K562 (cell line): ENCODE data around the gene DHX8. TPM values are rescaled to one million over a fixed set of nuclear protein-coding genes. Genes with fewer than 3 reads are reported as not detected.

Experiments
- DPF2 ChIP-seq: fragments of 450-650 bp; IDR thresholded peaks from 2 replicates; pipeline ENCODE4 v1.6.1; 2016
- E2F4 ChIP-seq: sonication (generic); formaldehyde crosslinking; IDR thresholded peaks from 2 replicates; pipeline ENCODE4 v1.8.0; 2022; ENCODE audit warnings: mild to moderate bottlenecking, low read depth, missing genetic modification reagents
- MTA2 ChIP-seq: fragments of 450-650 bp; IDR thresholded peaks from 2 replicates; pipeline ENCODE4 v1.6.1; 2016; ENCODE audit warnings: low read depth
- NR2C1 ChIP-seq, 2 experiments: fragments of 450-650 bp; IDR thresholded peaks; 2 replicates each; pipeline ENCODE4 v1.6.1; 2017; ENCODE audit warnings: mild to moderate bottlenecking in 2 of 2, antibody characterized with exemption in 1 of 2, inconsistent platforms in 1 of 2, missing compliant biosample characterization in 1 of 2, missing genetic modification characterization in 1 of 2
- POLR2AphosphoS5 ChIP-seq: IDR thresholded peaks from 2 replicates; pipeline ENCODE4 v1.6.1; 2011; ENCODE audit warnings: mild to moderate bottlenecking, low read depth, low read length, moderate library complexity; ENCODE audit not compliant: control insufficient read depth, insufficient read depth
- SETDB1 ChIP-seq: IDR thresholded peaks from one replicate; pipeline ENCODE4 v1.6.1; 2012; ENCODE audit warnings: low read length, control low read depth, inconsistent platforms
- UBTF ChIP-seq, 2 experiments: IDR thresholded peaks; 2 replicates each; pipeline ENCODE4 v1.6.1; 2012; ENCODE audit warnings: improper control_type of control experiment in 2 of 2, low read depth in 2 of 2, low read length in 2 of 2, borderline replicate concordance in 1 of 2
- ZNF263 ChIP-seq: sonication (generic); formaldehyde crosslinking; IDR thresholded peaks from 2 replicates; pipeline ENCODE4 v1.8.0; 2022; ENCODE audit warnings: mild to moderate bottlenecking, missing genetic modification reagents, borderline replicate concordance
- polyA plus RNA-seq, 8 experiments: library from polyadenylated mRNA; depleted of rRNA in 4 of 8; stranded (reverse) in 5 of 8; unstranded in 3 of 8; fragments of >200 nt; fragmentation: Nextera tagmentation in 2 of 8; fragmentation: Illumina TruSeq in 1 of 8; extraction: Ambion mirVana in 2 of 8; extraction: Trizol in 1 of 8; gene quantifications; 2 replicates each; pipeline versions ENCODE4 v1.2.1 to v1.2.3, GENCODE V29; 2011 to 2014; ENCODE audit warnings: inconsistent platforms in 1 of 8, missing spikeins in 1 of 8
- total RNA-seq, 7 experiments: library from RNA; depleted of rRNA in 6 of 7; stranded (reverse); fragments of >200 nt in 6 of 7; fragmentation: Illumina TruSeq in 2 of 7; extraction: Trizol in 2 of 7; gene quantifications; 2 replicates each; pipeline versions ENCODE4 v1.2.1 to v1.2.3, GENCODE V29; 2011 to 2021; ENCODE audit warnings: low replicate concordance in 1 of 7
- TF ChIP-seq, protein P1 (sequence below): fragments of 450-650 bp; IDR thresholded peaks from 2 replicates; pipeline ENCODE4 v1.6.1; 2016; ENCODE audit warnings: antibody characterized with exemption
- TF ChIP-seq, protein P2 (sequence below): fragments of 450-650 bp; formaldehyde crosslinking; IDR thresholded peaks from 2 replicates; pipeline ENCODE4 v1.4.0; 2020; ENCODE audit warnings: mild to moderate bottlenecking, moderate library complexity
- TF ChIP-seq, protein P3 (sequence below): fragments of 450-650 bp; formaldehyde crosslinking; IDR thresholded peaks from 2 replicates; pipeline ENCODE4 v1.4.0; 2020; ENCODE audit warnings: mild to moderate bottlenecking, moderate library complexity

DHX8 gene
- total and polyA plus RNA-seq, 9 of the 15 experiments (the other 6 are each of a cell fraction or from before 2014, with no cell fraction given) = 16.7 to 42.5 (median 25.6) TPM

GRCh38 chr17:43483674-43484551 lies at the start of gene DHX8 (continued):
- TF ChIP-seq E2F4 (CRISPR knock-in tag) (no peak), UBTF (IDR thresholded peaks at IDR 0.05; ENCODE audit: borderline replicate concordance in 1 of 2, low read depth in 2 of 2, low read length in 2 of 2) (peak; percentile 70 to 73; a peak in 1 of 4 replicates), NR2C1 (IDR thresholded peaks at IDR 0.05) (peak; percentile 100), NR2C1 (tag; IDR thresholded peaks at IDR 0.05) (peak; percentile 99), ZNF263 (peak; percentile 19; the same call in 1 of the 2 replicates), MTA2 (peak; percentile 75; the same call in 1 of the 2 replicates), SETDB1 (peak; percentile 13), DPF2 (no peak), POLR2AphosphoS5 (peak; percentile 90)
- TF ChIP-seq, protein P1, sequence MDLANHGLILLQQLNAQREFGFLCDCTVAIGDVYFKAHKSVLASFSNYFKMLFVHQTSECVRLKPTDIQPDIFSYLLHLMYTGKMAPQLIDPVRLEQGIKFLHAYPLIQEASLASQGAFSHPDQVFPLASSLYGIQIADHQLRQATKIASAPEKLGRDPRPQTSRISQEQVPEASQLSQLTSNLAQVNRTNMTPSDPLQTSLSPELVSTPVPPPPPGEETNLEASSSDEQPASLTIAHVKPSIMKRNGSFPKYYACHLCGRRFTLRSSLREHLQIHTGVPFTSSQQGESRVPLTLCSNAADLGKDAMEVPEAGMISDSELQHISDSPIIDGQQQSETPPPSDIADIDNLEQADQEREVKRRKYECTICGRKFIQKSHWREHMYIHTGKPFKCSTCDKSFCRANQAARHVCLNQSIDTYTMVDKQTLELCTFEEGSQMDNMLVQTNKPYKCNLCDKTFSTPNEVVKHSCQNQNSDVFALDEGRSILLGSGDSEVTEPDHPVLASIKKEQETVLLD = peak; percentile 76
- TF ChIP-seq, protein P2, sequence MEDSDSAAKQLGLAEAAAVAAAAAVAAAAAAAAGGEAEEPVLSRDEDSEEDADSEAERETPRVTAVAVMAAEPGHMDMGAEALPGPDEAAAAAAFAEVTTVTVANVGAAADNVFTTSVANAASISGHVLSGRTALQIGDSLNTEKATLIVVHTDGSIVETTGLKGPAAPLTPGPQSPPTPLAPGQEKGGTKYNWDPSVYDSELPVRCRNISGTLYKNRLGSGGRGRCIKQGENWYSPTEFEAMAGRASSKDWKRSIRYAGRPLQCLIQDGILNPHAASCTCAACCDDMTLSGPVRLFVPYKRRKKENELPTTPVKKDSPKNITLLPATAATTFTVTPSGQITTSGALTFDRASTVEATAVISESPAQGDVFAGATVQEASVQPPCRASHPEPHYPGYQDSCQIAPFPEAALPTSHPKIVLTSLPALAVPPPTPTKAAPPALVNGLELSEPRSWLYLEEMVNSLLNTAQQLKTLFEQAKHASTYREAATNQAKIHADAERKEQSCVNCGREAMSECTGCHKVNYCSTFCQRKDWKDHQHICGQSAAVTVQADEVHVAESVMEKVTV (CRISPR knock-in tag) = peak; percentile 100
- TF ChIP-seq, protein P3, sequence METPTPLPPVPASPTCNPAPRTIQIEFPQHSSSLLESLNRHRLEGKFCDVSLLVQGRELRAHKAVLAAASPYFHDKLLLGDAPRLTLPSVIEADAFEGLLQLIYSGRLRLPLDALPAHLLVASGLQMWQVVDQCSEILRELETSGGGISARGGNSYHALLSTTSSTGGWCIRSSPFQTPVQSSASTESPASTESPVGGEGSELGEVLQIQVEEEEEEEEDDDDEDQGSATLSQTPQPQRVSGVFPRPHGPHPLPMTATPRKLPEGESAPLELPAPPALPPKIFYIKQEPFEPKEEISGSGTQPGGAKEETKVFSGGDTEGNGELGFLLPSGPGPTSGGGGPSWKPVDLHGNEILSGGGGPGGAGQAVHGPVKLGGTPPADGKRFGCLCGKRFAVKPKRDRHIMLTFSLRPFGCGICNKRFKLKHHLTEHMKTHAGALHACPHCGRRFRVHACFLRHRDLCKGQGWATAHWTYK = 0 out of 2 replicates have a peak, but pooled peaks have one; percentile 33
